T-helper 1 cell treated with Interleukin-12 subunit alpha and Interleukin-12 subunit beta and Interleukin-4 antibody, amounts not matched to agents 30 μg/mL and 1 μg/mL, for 36 hours (primary cell): ENCODE data around the gene FMNL1.

Source experiments
- H3K27ac Mint-ChIP-seq: one replicate; pipeline ENCODE4 v1.8.0; 2021; ENCODE audit warnings: mild to moderate bottlenecking, mixed read lengths
- H3K27me3 Mint-ChIP-seq: one replicate; pipeline ENCODE4 v1.8.0; 2021; ENCODE audit warnings: low read depth, mixed read lengths
- H3K36me3 Mint-ChIP-seq: one replicate; pipeline ENCODE4 v1.8.0; 2021; ENCODE audit warnings: low read depth, mixed read lengths
- H3K4me1 Mint-ChIP-seq: one replicate; pipeline ENCODE4 v1.8.0; 2021; ENCODE audit warnings: low read depth, mixed read lengths
- H3K4me3 Mint-ChIP-seq: one replicate; pipeline ENCODE4 v1.8.0; 2021; ENCODE audit warnings: mild to moderate bottlenecking, moderate library complexity, mixed read lengths
- H3K9me3 Mint-ChIP-seq: one replicate; pipeline ENCODE4 v1.8.0; 2021; ENCODE audit warnings: mixed read lengths

Gene FMNL1

GRCh38 chr17:45255358-45255757, 33.7 kb downstream of the FMNL1 start:
- H3K27ac Mint-ChIP-seq, result no peak overlapping the region
- peaks cover 17% of the 10 kb centered on the region for H3K4me1 Mint-ChIP-seq
- no peaks in the 10 kb centered on the region for H3K27me3 Mint-ChIP-seq
- H3K4me3 Mint-ChIP-seq, result no peak overlapping the region
- peaks cover 6% of the 10 kb centered on the region for H3K36me3 Mint-ChIP-seq
- no peaks in the 10 kb centered on the region for H3K9me3 Mint-ChIP-seq

GRCh38 chr17:45256114-45256966, 34.7 kb downstream of the FMNL1 start:
- H3K4me3 Mint-ChIP-seq, result no peak overlapping the region
- no peaks in the 10 kb centered on the region for H3K9me3 Mint-ChIP-seq
- H3K27ac Mint-ChIP-seq, result peak overlapping the region; percentile 14
- H3K36me3 Mint-ChIP-seq, result peaks cover 7% of the 10 kb centered on the region
- peaks cover 17% of the 10 kb centered on the region for H3K4me1 Mint-ChIP-seq
- H3K27me3 Mint-ChIP-seq, result no peaks in the 10 kb centered on the region

GRCh38 chr17:45257115-45257514, 35.4 kb downstream of the FMNL1 start:
- Mint-ChIP-seq H3K4me1 (peaks cover 18% of the 10 kb centered on the region), H3K9me3 (no peaks in the 10 kb centered on the region), H3K36me3 (peaks cover 7% of the 10 kb centered on the region), H3K27me3 (no peaks in the 10 kb centered on the region), H3K27ac (no peak overlapping the region), H3K4me3 (no peak overlapping the region)

- H3K27me3 Mint-ChIP-seq, result no peaks in the 10 kb centered on the region
- H3K4me3 Mint-ChIP-seq, result no peak overlapping the region
Observed at GRCh38 chr17:45258981-45259380, 37.3 kb downstream of the FMNL1 start.

GRCh38 chr17:45260204-45260783, 38.6 kb downstream of the FMNL1 start:
- H3K27me3 Mint-ChIP-seq, result no peaks in the 10 kb centered on the region
- no peaks in the 10 kb centered on the region for H3K9me3 Mint-ChIP-seq
- H3K27ac Mint-ChIP-seq, result no peak overlapping the region
- H3K4me3 Mint-ChIP-seq, result no peak overlapping the region
- H3K4me1 Mint-ChIP-seq, result peaks cover 16% of the 10 kb centered on the region
- H3K36me3 Mint-ChIP-seq, result peaks cover 16% of the 10 kb centered on the region

More at GRCh38 chr17:45258981-45259380, 37.3 kb downstream of the FMNL1 start:
- peaks cover 20% of the 10 kb centered on the region for H3K4me1 Mint-ChIP-seq
- no peak overlapping the region for H3K27ac Mint-ChIP-seq
- H3K36me3 Mint-ChIP-seq, result peaks cover 12% of the 10 kb centered on the region
- no peaks in the 10 kb centered on the region for H3K9me3 Mint-ChIP-seq

DNA sequence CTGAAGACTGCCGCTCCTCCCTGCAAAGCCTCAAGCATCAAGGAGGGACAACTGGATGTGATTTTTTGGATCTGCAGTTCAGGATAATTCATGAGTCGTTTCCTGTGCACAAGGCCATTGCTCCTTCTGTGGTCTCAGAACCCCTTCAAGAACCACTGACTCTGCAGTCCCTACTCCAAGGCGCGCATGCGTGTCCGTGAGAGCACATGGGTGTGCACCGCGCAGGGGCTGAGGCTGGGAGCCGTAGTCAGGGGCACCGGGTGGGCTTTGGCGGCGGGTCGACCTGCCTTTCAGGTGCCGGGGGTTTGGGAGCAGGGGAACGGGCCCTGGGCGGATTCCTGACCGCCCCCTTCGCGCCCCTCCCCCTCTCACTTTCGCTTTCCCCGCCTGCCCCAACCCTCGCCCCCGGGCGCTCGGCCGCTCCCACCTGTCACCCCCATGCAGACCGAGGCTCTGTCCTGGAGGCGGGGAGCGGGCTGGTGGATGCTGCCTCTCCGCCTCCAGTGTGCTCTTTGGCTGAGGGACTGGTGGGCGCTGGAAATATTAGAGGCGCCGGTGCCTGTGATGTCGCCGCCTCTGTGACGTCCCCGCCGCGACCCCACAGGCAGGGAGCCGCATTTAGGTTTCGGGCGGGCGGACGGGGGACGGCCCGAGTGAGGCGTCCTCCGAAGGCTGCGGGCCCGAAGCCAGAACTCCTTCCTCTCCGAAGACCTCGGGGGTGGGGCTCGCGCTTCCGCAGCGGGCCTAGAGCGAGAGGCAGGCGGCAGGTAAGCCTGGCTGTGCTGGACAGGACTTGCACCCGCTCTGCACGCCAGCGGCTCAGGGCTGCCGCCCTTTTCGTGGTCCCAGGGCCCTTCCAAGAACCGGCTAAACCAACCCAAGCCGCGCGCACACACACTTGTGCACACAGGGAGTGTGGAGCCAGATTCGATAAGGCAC, 40.2 kb downstream of the FMNL1 start, which contains the start of gene SPATA32:
Gene SPATA32, minus strand, starts transcription at position 518 of the 939 bp plus-strand sequence. Its CDS starts 78 bp downstream, at position 440.
- Mint-ChIP-seq H3K27ac (peak within 1 kb of the TSS; percentile 60), H3K36me3 (peaks cover 17% of the 10 kb centered on the region), H3K27me3 (no peaks in the 10 kb centered on the region), H3K9me3 (no peaks in the 10 kb centered on the region), H3K4me1 (peaks cover 12% of the 10 kb centered on the region), H3K4me3 (peak within 1 kb of the TSS; percentile 72)

DNA sequence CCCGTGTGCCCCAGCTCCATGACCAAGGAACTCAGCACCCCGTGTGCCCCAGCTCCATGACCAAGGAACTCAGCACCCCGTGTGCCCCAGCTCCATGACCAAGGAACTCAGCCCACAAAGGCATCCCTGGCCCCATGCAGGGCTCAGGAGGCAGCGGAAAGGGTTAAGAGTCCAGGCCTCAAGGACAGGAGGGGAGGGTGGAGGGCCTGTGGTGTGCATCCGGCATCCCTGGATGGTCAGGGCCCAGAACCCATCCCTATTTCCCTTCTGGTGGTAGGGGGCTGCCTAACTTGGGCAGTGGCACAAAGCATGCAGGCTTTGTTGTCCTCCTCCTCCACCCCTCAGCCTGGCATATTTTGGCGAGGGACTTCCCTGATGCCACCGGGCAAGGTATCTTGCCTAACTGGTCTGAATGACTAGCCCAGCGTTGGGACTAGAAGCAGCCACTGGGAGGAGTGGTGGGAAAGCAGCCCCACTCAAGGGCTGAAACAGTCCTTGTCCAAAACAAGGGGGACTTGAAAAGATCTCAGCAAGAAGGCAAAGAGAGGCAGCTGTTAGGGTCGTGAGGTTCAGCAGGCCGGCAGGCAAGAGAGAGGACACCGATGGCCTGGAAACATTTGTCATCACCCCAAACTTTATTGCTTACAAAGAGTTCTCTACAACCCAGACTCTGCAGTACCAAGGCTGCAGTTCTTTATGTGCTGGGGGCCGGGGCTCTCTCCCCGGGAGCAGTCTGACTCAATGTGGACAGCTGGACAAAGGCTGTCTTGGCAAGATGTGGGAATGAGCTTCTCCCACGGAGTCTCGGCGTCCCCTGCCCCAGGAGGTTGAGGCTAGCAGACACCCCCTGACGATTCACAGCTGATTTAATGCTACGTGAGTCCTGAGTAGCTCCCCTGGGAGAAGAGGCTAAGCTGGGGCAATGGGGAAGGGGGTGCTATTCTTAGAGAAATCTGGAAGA, 41.1 kb downstream of the FMNL1 start:
- H3K36me3 Mint-ChIP-seq, result peaks cover 24% of the 10 kb centered on the region
- no peaks in the 10 kb centered on the region for H3K27me3 Mint-ChIP-seq
- no peaks in the 10 kb centered on the region for H3K9me3 Mint-ChIP-seq
- H3K27ac Mint-ChIP-seq, result peak overlapping the region; percentile 60
- H3K4me3 Mint-ChIP-seq, result peak overlapping the region; percentile 72
- H3K4me1 Mint-ChIP-seq, result peaks cover 12% of the 10 kb centered on the region

DNA sequence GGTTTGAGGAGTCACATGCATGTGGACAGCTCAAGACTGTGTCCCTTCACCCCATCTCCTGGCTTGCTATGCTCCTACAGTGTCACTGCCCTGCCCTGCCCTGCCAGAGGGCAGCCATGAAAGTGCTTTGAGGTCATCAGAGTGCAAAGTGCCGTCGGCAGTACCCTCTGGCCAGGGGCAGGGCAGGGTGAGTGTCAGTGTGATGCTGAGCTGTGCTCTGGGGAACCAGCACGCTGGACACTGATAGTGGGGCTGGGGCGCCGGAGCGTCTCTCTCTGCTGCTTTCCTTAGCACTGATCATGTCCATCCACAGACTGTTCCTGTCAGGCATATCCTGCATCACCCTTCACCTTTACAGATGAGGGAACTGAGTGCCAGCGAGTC, 41.8 kb downstream of the FMNL1 start:
- no peak overlapping the region for H3K27ac Mint-ChIP-seq
- H3K27me3 Mint-ChIP-seq, result no peaks in the 10 kb centered on the region
- no peaks in the 10 kb centered on the region for H3K9me3 Mint-ChIP-seq
- H3K4me1 Mint-ChIP-seq, result peaks cover 12% of the 10 kb centered on the region
- H3K4me3 Mint-ChIP-seq, result no peak overlapping the region
- H3K36me3 Mint-ChIP-seq, result peaks cover 27% of the 10 kb centered on the region

DNA sequence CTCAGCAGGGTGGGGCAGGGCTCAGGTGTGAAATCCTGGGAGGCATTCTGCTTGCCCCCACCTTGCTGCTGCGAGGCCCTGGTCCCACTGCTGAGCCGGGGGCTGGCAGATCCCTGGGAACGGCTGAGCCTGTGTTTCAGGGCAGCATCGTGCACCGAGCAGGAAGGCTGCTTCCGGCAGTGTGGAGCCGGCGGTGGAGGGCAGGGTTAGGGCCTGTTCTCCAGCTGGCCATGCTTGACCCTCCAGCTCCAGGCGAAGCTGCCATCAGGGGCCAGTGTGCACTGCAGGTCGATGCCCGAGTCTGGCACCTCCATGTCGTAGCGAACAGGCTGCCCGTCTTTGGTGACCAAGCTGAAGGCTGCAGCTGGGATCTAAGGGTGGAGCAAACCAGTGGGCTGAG, 42.7 kb downstream of the FMNL1 start:
- Mint-ChIP-seq H3K27ac (no peak overlapping the region), H3K4me3 (no peak overlapping the region), H3K4me1 (peaks cover 12% of the 10 kb centered on the region), H3K9me3 (no peaks in the 10 kb centered on the region), H3K36me3 (peaks cover 34% of the 10 kb centered on the region), H3K27me3 (no peaks in the 10 kb centered on the region)

DNA sequence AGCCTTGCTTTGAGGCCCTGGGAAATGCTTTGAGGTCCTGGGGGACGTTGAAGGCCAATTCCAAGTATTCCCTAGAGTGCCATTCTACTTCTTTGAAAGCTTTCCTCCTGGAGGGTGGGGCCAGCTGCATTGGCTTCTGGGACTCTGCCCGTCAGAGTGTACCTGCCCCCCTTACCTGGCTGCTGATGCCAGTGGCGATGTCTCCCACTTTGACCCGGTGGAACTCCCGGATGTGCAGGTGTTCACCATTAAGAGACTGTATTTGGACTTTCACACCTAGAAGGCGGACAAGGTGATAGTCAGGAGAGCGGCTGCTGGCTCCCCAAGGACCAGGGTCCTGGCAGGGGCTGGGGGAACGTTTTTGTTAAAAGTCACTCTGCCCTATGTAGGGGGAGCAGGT, 43.3 kb downstream of the FMNL1 start:
- no peaks in the 10 kb centered on the region for H3K27me3 Mint-ChIP-seq
- peaks cover 15% of the 10 kb centered on the region for H3K4me1 Mint-ChIP-seq
- H3K9me3 Mint-ChIP-seq, result no peaks in the 10 kb centered on the region
- peaks cover 38% of the 10 kb centered on the region for H3K36me3 Mint-ChIP-seq
- H3K4me3 Mint-ChIP-seq, result no peak overlapping the region
- no peak overlapping the region for H3K27ac Mint-ChIP-seq

- no peak overlapping the region for H3K4me3 Mint-ChIP-seq
- H3K9me3 Mint-ChIP-seq, result no peaks in the 10 kb centered on the region
- peaks cover 15% of the 10 kb centered on the region for H3K4me1 Mint-ChIP-seq
- H3K36me3 Mint-ChIP-seq, result peaks cover 41% of the 10 kb centered on the region
- no peak overlapping the region for H3K27ac Mint-ChIP-seq
- H3K27me3 Mint-ChIP-seq, result no peaks in the 10 kb centered on the region
Observed at GRCh38 chr17:45265821-45266220, 44.1 kb downstream of the FMNL1 start.

GRCh38 chr17:45266372-45266926, 44.8 kb downstream of the FMNL1 start:
- no peaks in the 10 kb centered on the region for H3K9me3 Mint-ChIP-seq
- H3K4me3 Mint-ChIP-seq, result no peak overlapping the region
- H3K4me1 Mint-ChIP-seq, result peaks cover 12% of the 10 kb centered on the region
- H3K36me3 Mint-ChIP-seq, result peaks cover 41% of the 10 kb centered on the region
- H3K27ac Mint-ChIP-seq, result no peak overlapping the region
- no peaks in the 10 kb centered on the region for H3K27me3 Mint-ChIP-seq

GRCh38 chr17:45267436-45268055, 45.9 kb downstream of the FMNL1 start:
- H3K4me3 Mint-ChIP-seq, result no peak overlapping the region
- H3K4me1 Mint-ChIP-seq, result peaks cover 7% of the 10 kb centered on the region
- peaks cover 39% of the 10 kb centered on the region for H3K36me3 Mint-ChIP-seq
- H3K27ac Mint-ChIP-seq, result no peak overlapping the region
- no peaks in the 10 kb centered on the region for H3K9me3 Mint-ChIP-seq
- no peaks in the 10 kb centered on the region for H3K27me3 Mint-ChIP-seq
